ENCODE results near the gene PTPRN2.

Gene PTPRN2

GRCh38 chr7:158126661-158127060, 461.0 kb downstream of the PTPRN2 start:
- H3K27ac Mint-ChIP-seq: no peak overlapping the region
- no peaks in the 10 kb centered on the region for H3K36me3 Mint-ChIP-seq (ENCODE audit: low read depth)
- H3K27me3 Mint-ChIP-seq: no peaks in the 10 kb centered on the region
- no peak for DNase-seq
- H3K9me3 Mint-ChIP-seq: no peaks in the 10 kb centered on the region
- H3K4me1 Mint-ChIP-seq (ENCODE audit: low read depth): no peaks in the 10 kb centered on the region
- no peak overlapping the region for H3K4me3 Mint-ChIP-seq

- Mint-ChIP-seq H3K27ac (no peak overlapping the region), H3K36me3 (ENCODE audit: low read depth) (no peaks in the 10 kb centered on the region), H3K4me3 (no peak overlapping the region), H3K9me3 (no peaks in the 10 kb centered on the region), H3K27me3 (peaks cover 4% of the 10 kb centered on the region), H3K4me1 (ENCODE audit: low read depth) (no peaks in the 10 kb centered on the region)
- no peak for DNase-seq
Measured at GRCh38 chr7:158125721-158126120, 461.9 kb downstream of the PTPRN2 start.

- no peak for DNase-seq
- Mint-ChIP-seq H3K36me3 (ENCODE audit: low read depth) (no peaks in the 10 kb centered on the region), H3K27me3 (peaks cover 4% of the 10 kb centered on the region), H3K4me3 (no peak overlapping the region), H3K4me1 (ENCODE audit: low read depth) (no peaks in the 10 kb centered on the region), H3K27ac (no peak overlapping the region), H3K9me3 (peaks cover under 1% of the 10 kb centered on the region)
Measured at GRCh38 chr7:158125091-158125490, 462.5 kb downstream of the PTPRN2 start.

GRCh38 chr7:158124671-158125079, 462.9 kb downstream of the PTPRN2 start:
- no peak overlapping the region for H3K27ac Mint-ChIP-seq
- no peak overlapping the region for H3K4me3 Mint-ChIP-seq
- no peaks in the 10 kb centered on the region for H3K4me1 Mint-ChIP-seq (ENCODE audit: low read depth)
- H3K36me3 Mint-ChIP-seq (ENCODE audit: low read depth): no peaks in the 10 kb centered on the region
- peaks cover 2% of the 10 kb centered on the region for H3K9me3 Mint-ChIP-seq
- DNase-seq: no peak
- H3K27me3 Mint-ChIP-seq: peaks cover 8% of the 10 kb centered on the region

GRCh38 chr7:158123753-158124152, 463.9 kb downstream of the PTPRN2 start:
- peaks cover 8% of the 10 kb centered on the region for H3K27me3 Mint-ChIP-seq
- H3K4me3 Mint-ChIP-seq: no peak overlapping the region
- H3K36me3 Mint-ChIP-seq (ENCODE audit: low read depth): no peaks in the 10 kb centered on the region
- no peak overlapping the region for H3K27ac Mint-ChIP-seq
- H3K4me1 Mint-ChIP-seq (ENCODE audit: low read depth): no peaks in the 10 kb centered on the region
- DNase-seq: no peak
- H3K9me3 Mint-ChIP-seq: peaks cover 6% of the 10 kb centered on the region

- no peak overlapping the region for H3K4me3 Mint-ChIP-seq
- DNase-seq: no peak
- H3K27ac Mint-ChIP-seq: no peak overlapping the region
- H3K36me3 Mint-ChIP-seq (ENCODE audit: low read depth): no peaks in the 10 kb centered on the region
- H3K9me3 Mint-ChIP-seq: peaks cover 6% of the 10 kb centered on the region
- H3K27me3 Mint-ChIP-seq: peaks cover 8% of the 10 kb centered on the region
- no peaks in the 10 kb centered on the region for H3K4me1 Mint-ChIP-seq (ENCODE audit: low read depth)
Measured at GRCh38 chr7:158123214-158123613, 464.4 kb downstream of the PTPRN2 start.

GRCh38 chr7:158121441-158122045, 466.1 kb downstream of the PTPRN2 start:
- peaks cover 18% of the 10 kb centered on the region for H3K9me3 Mint-ChIP-seq
- no peak overlapping the region for H3K4me3 Mint-ChIP-seq
- no peak overlapping the region for H3K27ac Mint-ChIP-seq
- no peaks in the 10 kb centered on the region for H3K4me1 Mint-ChIP-seq (ENCODE audit: low read depth)
- H3K27me3 Mint-ChIP-seq: peaks cover 8% of the 10 kb centered on the region
- no peaks in the 10 kb centered on the region for H3K36me3 Mint-ChIP-seq (ENCODE audit: low read depth)
- no peak for DNase-seq

GRCh38 chr7:158120716-158121115, 466.9 kb downstream of the PTPRN2 start:
- Mint-ChIP-seq H3K4me3 (no peak overlapping the region), H3K9me3 (peaks cover 20% of the 10 kb centered on the region), H3K36me3 (ENCODE audit: low read depth) (no peaks in the 10 kb centered on the region), H3K27ac (no peak overlapping the region), H3K27me3 (peaks cover 8% of the 10 kb centered on the region), H3K4me1 (ENCODE audit: low read depth) (no peaks in the 10 kb centered on the region)
- no peak for DNase-seq

- H3K4me1 Mint-ChIP-seq (ENCODE audit: low read depth): no peaks in the 10 kb centered on the region
- H3K27ac Mint-ChIP-seq: no peak overlapping the region
- no peak for DNase-seq
- H3K36me3 Mint-ChIP-seq (ENCODE audit: low read depth): no peaks in the 10 kb centered on the region
- H3K9me3 Mint-ChIP-seq: peaks cover 20% of the 10 kb centered on the region
- H3K27me3 Mint-ChIP-seq: peaks cover 8% of the 10 kb centered on the region
- H3K4me3 Mint-ChIP-seq: no peak overlapping the region
Measured at GRCh38 chr7:158120316-158120715, 467.3 kb downstream of the PTPRN2 start.

GRCh38 chr7:158117341-158118222, 470.0 kb downstream of the PTPRN2 start:
- Mint-ChIP-seq H3K4me1 (ENCODE audit: low read depth) (no peaks in the 10 kb centered on the region), H3K9me3 (peaks cover 32% of the 10 kb centered on the region), H3K27me3 (peaks cover 8% of the 10 kb centered on the region), H3K27ac (no peak overlapping the region), H3K4me3 (no peak overlapping the region), H3K36me3 (ENCODE audit: low read depth) (no peaks in the 10 kb centered on the region)
- DNase-seq: no peak

GRCh38 chr7:158116235-158116634, 471.4 kb downstream of the PTPRN2 start:
- Mint-ChIP-seq H3K4me1 (ENCODE audit: low read depth) (no peaks in the 10 kb centered on the region), H3K27ac (no peak overlapping the region), H3K9me3 (peaks cover 32% of the 10 kb centered on the region)

GRCh38 chr7:158114056-158114850, 473.4 kb downstream of the PTPRN2 start:
- no peak overlapping the region for H3K4me3 Mint-ChIP-seq
- no peak for DNase-seq
- H3K9me3 Mint-ChIP-seq: peaks cover 35% of the 10 kb centered on the region
- H3K4me1 Mint-ChIP-seq (ENCODE audit: low read depth): no peaks in the 10 kb centered on the region
- no peaks in the 10 kb centered on the region for H3K27me3 Mint-ChIP-seq
- H3K36me3 Mint-ChIP-seq (ENCODE audit: low read depth): no peaks in the 10 kb centered on the region
- H3K27ac Mint-ChIP-seq: no peak overlapping the region

More at GRCh38 chr7:158116235-158116634, 471.4 kb downstream of the PTPRN2 start:
- DNase-seq: no peak
- peaks cover 5% of the 10 kb centered on the region for H3K27me3 Mint-ChIP-seq
- H3K36me3 Mint-ChIP-seq (ENCODE audit: low read depth): no peaks in the 10 kb centered on the region
- no peak overlapping the region for H3K4me3 Mint-ChIP-seq

- H3K4me1 Mint-ChIP-seq (ENCODE audit: low read depth): no peaks in the 10 kb centered on the region
- no peak overlapping the region for H3K27ac Mint-ChIP-seq
- H3K36me3 Mint-ChIP-seq (ENCODE audit: low read depth): no peaks in the 10 kb centered on the region
- no peak for DNase-seq
- H3K9me3 Mint-ChIP-seq: peaks cover 35% of the 10 kb centered on the region
- no peak overlapping the region for H3K4me3 Mint-ChIP-seq
- no peaks in the 10 kb centered on the region for H3K27me3 Mint-ChIP-seq
Measured at GRCh38 chr7:158113321-158114025, 474.1 kb downstream of the PTPRN2 start.

All from activated T-cell treated with anti-CD3 and anti-CD28 coated beads, Interleukin-2, amount 50 U/mL, for 24 hours (primary cell).